Spleen (tissue), 11 donors: ENCODE results near the gene MRPL3. TPM values are rescaled to one million over a fixed set of nuclear protein-coding genes. Genes with fewer than 3 reads are reported as not detected.
A peak's percentile ranks its signal among the peaks of the same experiment; 100 is the strongest.

Source experiments
- DNase-seq: peaks from one replicate; pipeline ENCODE4 v3.0.0-alpha.2; 2020
- H3K27ac ChIP-seq, 8 donors: fragments of 200-600 bp; sonication (generic) in 7 of 8; 1 replicate in 4 of 8; 2 replicates in 4 of 8; pipeline versions ENCODE4 v1.5.0 to v1.8.0; 2016 to 2021; ENCODE audit warnings: inconsistent platforms in 4 of 8, mild to moderate bottlenecking in 4 of 8, moderate library complexity in 1 of 8
- H3K27me3 ChIP-seq, 7 donors: fragments of 200-600 bp; sonication (generic) in 6 of 7; replicated peaks in 1 of 7; 1 replicate in 4 of 7; 2 replicates in 3 of 7; pipeline versions ENCODE4 v1.5.0 to v1.8.0; 2016 to 2021; ENCODE audit warnings: inconsistent platforms in 3 of 7, mild to moderate bottlenecking in 1 of 7
- H3K36me3 ChIP-seq, 6 donors: fragments of 200-600 bp; sonication (generic) in 5 of 6; 1 replicate in 4 of 6; 2 replicates in 2 of 6; pipeline versions ENCODE4 v1.5.0 to v1.8.0; 2016 to 2021; ENCODE audit warnings: inconsistent platforms in 2 of 6
- H3K4me1 ChIP-seq, 6 donors: fragments of 200-600 bp; sonication (generic) in 5 of 6; 1 replicate in 3 of 6; 2 replicates in 3 of 6; pipeline versions ENCODE4 v1.5.0 to v1.8.0; 2016 to 2021; ENCODE audit warnings: inconsistent platforms in 3 of 6
- H3K4me3 ChIP-seq, 8 donors: fragments of 200-600 bp; sonication (generic) in 7 of 8; 1 replicate in 4 of 8; 2 replicates in 4 of 8; pipeline versions ENCODE4 v1.5.0 to v1.8.0; 2016 to 2021; ENCODE audit warnings: inconsistent platforms in 4 of 8, mild to moderate bottlenecking in 4 of 8, moderate library complexity in 2 of 8
- H3K9me3 ChIP-seq, 8 donors: fragments of 200-600 bp; sonication (generic) in 7 of 8; 1 replicate in 4 of 8; 2 replicates in 4 of 8; pipeline versions ENCODE4 v1.5.0 to v1.8.0; 2016 to 2021; ENCODE audit warnings: inconsistent platforms in 4 of 8
- CTCF ChIP-seq, 11 experiments: fragments of 200-600 bp in 7 of 11; fragments of 450-650 bp in 4 of 11; sonication (generic) in 4 of 11; IDR thresholded peaks in 8 of 11; conservative IDR thresholded peaks in 3 of 11; 1 replicate in 7 of 11; 2 replicates in 4 of 11; pipeline versions ENCODE4 v1.4.0 to v1.8.0; 2016 to 2021; ENCODE audit warnings: antibody characterized with exemption in 11 of 11, inconsistent platforms in 4 of 11, mild to moderate bottlenecking in 1 of 11
- POLR2A ChIP-seq, 3 donors: fragments of 450-650 bp; IDR thresholded peaks; one replicate each; pipeline ENCODE4 v1.5.1; 2017; ENCODE audit warnings: antibody characterized with exemption in 3 of 3, mild to moderate bottlenecking in 1 of 3
- POLR2AphosphoS5 ChIP-seq, 3 donors: sonication (generic); formaldehyde crosslinking; IDR thresholded peaks; one replicate each; pipeline ENCODE4 v1.5.1; 2017; ENCODE audit warnings: antibody characterized with exemption in 3 of 3
- WGBS, 5 donors: extraction: QIAGEN DNeasy Blood & Tissue Kit in 3 of 5; methylation state at CpG; one replicate each; pipeline versions ENCODE4 v1.1.5 to v1.1.7; 2013 to 2018; 5-methylcytosine and 5-hydroxymethylcytosine counted together
- intact Hi-C: fragments of 100-400 bp; cut with DNase I; formaldehyde crosslinking; loops from one replicate; pipeline ENCODE4 v1.15.0; 2023; ENCODE audit warnings: low total_unique reads
- polyA plus RNA-seq, 3 donors: library from polyadenylated mRNA; stranded (reverse); fragments of 200-250 nt; gene quantifications; one replicate each; pipeline ENCODE4 v1.2.1, GENCODE V29; 2013
- total RNA-seq, 7 donors: library from RNA; depleted of rRNA in 3 of 7; stranded (reverse); fragments of >200 nt in 3 of 7; fragmentation: NEBNext Ultra II Directional in 4 of 7; extraction: Animal tissue kit (Norgen Biotek cat#: 25700) in 4 of 7; gene quantifications; one replicate each; pipeline versions ENCODE4 v1.1.0 to v1.2.1, GENCODE V29; 2016 to 2021
- donor health status: healthy with polysubstance abuse.
- donor health status: DM: no; HTN: no; CAD: no; lungs with moderate emphysema.
- donor health status: DM: no; HTN: no; CAD: no.
- donor health status: Bipolar disorder and iron deficiency.
- donor health status: healthy.
- donor health status: DM: no; HTN: no; CAD: no.
- donor health status: DM: yes; HTN: yes; CAD: no.

The MRPL3 gene
- total and polyA plus RNA-seq, 10 donors = 39.9 to 66.9 (median 52.6) TPM

- Histone ChIP-seq H3K4me1 (no peaks in the 10 kb centered on the region), H3K27me3 (no peaks in the 10 kb centered on the region), H3K36me3 (no peaks in the 10 kb centered on the region), H3K9me3 (peaks cover 0 to 19% (median 14%) of the 10 kb centered on the region in 8 donors), H3K4me3 (no peak overlapping the region), H3K27ac (no peak overlapping the region)
- TF ChIP-seq POLR2AphosphoS5 (IDR thresholded peaks at IDR 0.05) = no peak
- TF ChIP-seq POLR2A (IDR thresholded peaks at IDR 0.05) = no peak
- no peak for TF ChIP-seq CTCF (IDR thresholded peaks at IDR 0.05 in 8 of 11, conservative IDR thresholded peaks at IDR 0.05 in 3 of 11)
- no peak for DNase-seq
- 94 to 97% (median 95%) methylated on average over 2 of the region's 2 CpGs for WGBS, 5 donors
- intact Hi-C loops = no loop called here
Measured at GRCh38 chr3:131447349-131447748, 55.4 kb downstream of the MRPL3 start.

- intact Hi-C loops = no loop called here
- H3K27ac ChIP-seq = peak overlapping the region in 1 of 8 donors; percentile 39
- H3K4me1 ChIP-seq = no peaks in the 10 kb centered on the region
- H3K36me3 ChIP-seq = no peaks in the 10 kb centered on the region
- no peak for DNase-seq
- TF ChIP-seq POLR2AphosphoS5 (IDR thresholded peaks at IDR 0.05) (no peak), POLR2A (IDR thresholded peaks at IDR 0.05) (no peak), CTCF (IDR thresholded peaks at IDR 0.05 in 8 of 11, conservative IDR thresholded peaks at IDR 0.05 in 3 of 11) (no peak)
- WGBS, 5 donors = 86 to 96% (median 94%) methylated on average over 4 of the region's 4 CpGs
- H3K27me3 ChIP-seq = no peaks in the 10 kb centered on the region
- no peak overlapping the region for H3K4me3 ChIP-seq
- H3K9me3 ChIP-seq = peaks cover 0 to 19% (median 14%) of the 10 kb centered on the region in 8 donors
Measured at GRCh38 chr3:131444180-131444579, 58.6 kb downstream of the MRPL3 start.

- H3K27me3 ChIP-seq = no peaks in the 10 kb centered on the region
- WGBS, 5 donors = 76 to 92% (median 82%) methylated on average over 1 of the region's 1 CpG
- DNase-seq = no peak
- intact Hi-C loops = no loop called here
- no peak for TF ChIP-seq POLR2A (IDR thresholded peaks at IDR 0.05)
- no peak for TF ChIP-seq POLR2AphosphoS5 (IDR thresholded peaks at IDR 0.05)
- TF ChIP-seq CTCF (IDR thresholded peaks at IDR 0.05 in 8 of 11, conservative IDR thresholded peaks at IDR 0.05 in 3 of 11) = no peak
- H3K9me3 ChIP-seq = peaks cover 0 to 3% (median 0%) of the 10 kb centered on the region in 8 donors
- no peak overlapping the region for H3K27ac ChIP-seq
- H3K4me1 ChIP-seq = no peaks in the 10 kb centered on the region
- H3K4me3 ChIP-seq = no peak overlapping the region
- no peaks in the 10 kb centered on the region for H3K36me3 ChIP-seq
Measured at GRCh38 chr3:131439084-131439483, 63.7 kb downstream of the MRPL3 start.

- intact Hi-C loops = no loop called here
- H3K4me1 ChIP-seq = no peaks in the 10 kb centered on the region
- 90 to 100% (median 95%) methylated on average over 1 of the region's 1 CpG for WGBS, 5 donors
Measured at GRCh38 chr3:131435000-131435399, 67.8 kb downstream of the MRPL3 start.

More at GRCh38 chr3:131435000-131435399, 67.8 kb downstream of the MRPL3 start:
- peaks cover 0 to 3% (median 0%) of the 10 kb centered on the region in 8 donors for H3K9me3 ChIP-seq
- no peak for DNase-seq
- TF ChIP-seq CTCF (IDR thresholded peaks at IDR 0.05 in 8 of 11, conservative IDR thresholded peaks at IDR 0.05 in 3 of 11) (no peak), POLR2A (IDR thresholded peaks at IDR 0.05) (no peak)
- H3K27ac ChIP-seq = no peak overlapping the region
- no peak overlapping the region for H3K4me3 ChIP-seq
- no peaks in the 10 kb centered on the region for H3K36me3 ChIP-seq
- H3K27me3 ChIP-seq = no peaks in the 10 kb centered on the region
